Fibroblast of lung (primary cell): ENCODE measurements around the gene DOP1A. TPM values are rescaled to one million over a fixed set of nuclear protein-coding genes. Genes with fewer than 3 reads are reported as not detected.

Experiments used
- DNase-seq, 2 donors: peaks; one replicate each; pipeline versions ENCODE4 v3.0.0 to v3.0.0-alpha.2; 2010; ENCODE audit warnings: low read depth in 2 of 2
- H2AFZ ChIP-seq: 2 replicates; pipeline ENCODE4 v1.5.1; 2012; ENCODE audit warnings: low read length, control low read depth, inconsistent platforms
- H3K27ac ChIP-seq: 2 replicates; pipeline ENCODE4 v1.5.1; 2011; ENCODE audit warnings: low read length, control low read depth; ENCODE audit not compliant: insufficient read depth
- H3K27me3 ChIP-seq: 2 replicates; pipeline ENCODE4 v1.5.1; 2011; ENCODE audit warnings: mild to moderate bottlenecking, low read length; ENCODE audit not compliant: control insufficient read depth, insufficient read depth
- H3K36me3 ChIP-seq: 2 replicates; pipeline ENCODE4 v1.5.1; 2011; ENCODE audit warnings: low read length; ENCODE audit not compliant: control insufficient read depth, insufficient read depth
- H3K4me1 ChIP-seq: 2 replicates; pipeline ENCODE4 v1.5.1; 2011; ENCODE audit warnings: low read length; ENCODE audit not compliant: control insufficient read depth, insufficient read depth; ENCODE audit errors: extremely low read depth
- H3K4me2 ChIP-seq: 2 replicates; pipeline ENCODE4 v1.5.1; 2011; ENCODE audit warnings: low read length, control low read depth; ENCODE audit not compliant: insufficient read depth; ENCODE audit errors: extremely low read depth
- H3K4me3 ChIP-seq, 4 experiments: fragments of 200-600 bp in 1 of 4; sonication (generic) in 1 of 4; replicated peaks in 1 of 4; 2 replicates each; pipeline ENCODE4 v1.5.1; 2011 to 2016; ENCODE audit warnings: low read length in 4 of 4, low read depth in 3 of 4, mild to moderate bottlenecking in 3 of 4, control low read depth in 2 of 4, inconsistent platforms in 1 of 4, mixed read lengths in 1 of 4; ENCODE audit not compliant: insufficient read depth in 1 of 4; ENCODE audit errors: control extremely low read depth in 1 of 4
- H3K79me2 ChIP-seq: 2 replicates; pipeline ENCODE4 v1.5.1; 2012; ENCODE audit warnings: mild to moderate bottlenecking, low read length, inconsistent platforms; ENCODE audit not compliant: control insufficient read depth, insufficient read depth
- H3K9ac ChIP-seq: 2 replicates; pipeline ENCODE4 v1.5.1; 2011; ENCODE audit warnings: mild to moderate bottlenecking, low read length, control low read depth; ENCODE audit not compliant: insufficient read depth
- H3K9me3 ChIP-seq: 2 replicates; pipeline ENCODE4 v1.5.1; 2012; ENCODE audit warnings: low read depth, low read length; ENCODE audit not compliant: control insufficient read depth, insufficient read depth
- H4K20me1 ChIP-seq: 2 replicates; pipeline ENCODE4 v1.5.1; 2011; ENCODE audit warnings: low read length; ENCODE audit not compliant: control insufficient read depth, insufficient read depth; ENCODE audit errors: extremely low read depth
- EZH2 ChIP-seq: IDR thresholded peaks from 2 replicates; pipeline ENCODE4 v1.5.1; 2012; ENCODE audit warnings: low read length, control low read depth, mild to moderate bottlenecking; ENCODE audit errors: missing control alignments
- polyA plus RNA-seq, 2 donors: library from polyadenylated mRNA; depleted of rRNA in 1 of 2; stranded (reverse) in 1 of 2; unstranded in 1 of 2; fragments of >200 nt; gene quantifications; 2 replicates each; pipeline ENCODE4 v1.2.1, GENCODE V29; 2011 to 2012; ENCODE audit warnings: missing spikeins in 1 of 2
- total RNA-seq: library from RNA; depleted of rRNA; stranded (reverse); fragments of >200 nt; gene quantifications from 2 replicates; pipeline ENCODE4 v1.2.1, GENCODE V29; 2014
- TF ChIP-seq, protein P1 (sequence below), 2 donors: IDR thresholded peaks in 1 of 2; conservative IDR thresholded peaks in 1 of 2; 1 replicate in 1 of 2; 2 replicates in 1 of 2; pipeline ENCODE4 v1.5.1; 2011 to 2012; ENCODE audit warnings: low read length in 2 of 2, control low read depth in 1 of 2, inconsistent platforms in 1 of 2, low read depth in 1 of 2, mild to moderate bottlenecking in 1 of 2

Gene DOP1A
- total and polyA plus RNA-seq, 2 donors (not counting 1 experiment from before 2014, with no cell fraction given), result 13.2 to 33.7 TPM

DNA sequence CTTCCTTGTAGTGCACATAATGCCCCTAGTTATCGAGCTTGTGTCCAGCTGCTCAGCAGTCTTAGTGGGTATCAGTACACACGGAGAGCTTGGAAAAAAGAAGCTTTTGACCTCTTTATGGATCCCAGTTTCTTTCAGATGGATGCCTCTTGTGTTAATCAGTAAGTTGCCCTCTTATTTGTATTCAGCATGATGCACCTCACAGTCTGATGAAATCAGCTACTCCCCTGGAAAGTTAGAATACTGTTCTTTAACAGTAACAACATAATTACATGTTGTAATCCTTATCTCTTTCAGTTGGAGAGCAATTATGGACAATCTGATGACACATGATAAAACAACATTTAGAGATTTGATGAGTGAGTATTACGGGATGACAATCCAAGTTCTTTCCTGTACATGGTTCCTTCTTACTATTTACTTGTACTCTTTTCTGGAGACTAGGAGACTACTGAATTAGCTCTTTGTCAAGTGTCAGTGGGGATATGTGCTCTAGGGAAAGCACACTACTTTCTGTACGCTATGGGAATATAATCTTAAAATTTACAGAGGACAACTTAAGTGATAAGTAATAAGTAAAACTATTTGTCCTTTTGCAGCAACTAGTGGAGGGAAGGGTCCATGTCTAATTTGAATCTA lies 86.5 kb downstream of the DOP1A start:
- Histone ChIP-seq H3K27ac (no peak overlapping the region), H4K20me1 (no peaks in the 10 kb centered on the region), H3K9me3 (no peaks in the 10 kb centered on the region), H3K27me3 (no peaks in the 10 kb centered on the region), H3K9ac (no peak overlapping the region), H3K79me2 (no peaks in the 10 kb centered on the region), H3K4me3 (no peak overlapping the region), H3K36me3 (no peaks in the 10 kb centered on the region), H2AFZ (no peak overlapping the region), H3K4me1 (no peaks in the 10 kb centered on the region), H3K4me2 (no peak overlapping the region)
- peak in 1 of 2 donors; percentile 6 for DNase-seq
- TF ChIP-seq, protein P1, sequence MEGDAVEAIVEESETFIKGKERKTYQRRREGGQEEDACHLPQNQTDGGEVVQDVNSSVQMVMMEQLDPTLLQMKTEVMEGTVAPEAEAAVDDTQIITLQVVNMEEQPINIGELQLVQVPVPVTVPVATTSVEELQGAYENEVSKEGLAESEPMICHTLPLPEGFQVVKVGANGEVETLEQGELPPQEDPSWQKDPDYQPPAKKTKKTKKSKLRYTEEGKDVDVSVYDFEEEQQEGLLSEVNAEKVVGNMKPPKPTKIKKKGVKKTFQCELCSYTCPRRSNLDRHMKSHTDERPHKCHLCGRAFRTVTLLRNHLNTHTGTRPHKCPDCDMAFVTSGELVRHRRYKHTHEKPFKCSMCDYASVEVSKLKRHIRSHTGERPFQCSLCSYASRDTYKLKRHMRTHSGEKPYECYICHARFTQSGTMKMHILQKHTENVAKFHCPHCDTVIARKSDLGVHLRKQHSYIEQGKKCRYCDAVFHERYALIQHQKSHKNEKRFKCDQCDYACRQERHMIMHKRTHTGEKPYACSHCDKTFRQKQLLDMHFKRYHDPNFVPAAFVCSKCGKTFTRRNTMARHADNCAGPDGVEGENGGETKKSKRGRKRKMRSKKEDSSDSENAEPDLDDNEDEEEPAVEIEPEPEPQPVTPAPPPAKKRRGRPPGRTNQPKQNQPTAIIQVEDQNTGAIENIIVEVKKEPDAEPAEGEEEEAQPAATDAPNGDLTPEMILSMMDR (conservative IDR thresholded peaks at IDR 0.05 in 1 of 2, IDR thresholded peaks at IDR 0.05 in 1 of 2; ENCODE audit: low read depth in 1 of 2, low read length in 2 of 2), result no peak
- TF ChIP-seq EZH2, result no peak

DNA sequence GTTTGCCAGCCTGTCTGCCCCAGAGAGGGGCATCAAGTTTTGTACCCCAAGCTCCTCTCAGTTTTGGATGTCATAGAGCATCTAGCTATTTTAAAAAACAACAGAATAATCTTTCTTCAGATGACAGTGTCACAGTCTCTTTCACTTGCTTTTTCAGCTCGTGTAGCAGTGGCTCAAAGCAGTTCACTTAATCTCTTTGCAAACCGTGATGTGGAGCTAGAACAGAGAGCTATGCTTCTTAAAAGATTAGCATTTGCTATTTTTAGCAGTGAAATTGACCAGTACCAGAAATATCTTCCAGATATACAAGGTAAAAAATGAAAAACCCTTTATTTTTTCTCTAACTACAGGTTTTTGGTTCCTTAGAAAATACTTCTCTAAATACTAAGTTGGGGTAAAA lies 88.3 kb downstream of the DOP1A start:
- Histone ChIP-seq H3K4me3 (no peak overlapping the region), H3K4me1 (no peaks in the 10 kb centered on the region)

DNA sequence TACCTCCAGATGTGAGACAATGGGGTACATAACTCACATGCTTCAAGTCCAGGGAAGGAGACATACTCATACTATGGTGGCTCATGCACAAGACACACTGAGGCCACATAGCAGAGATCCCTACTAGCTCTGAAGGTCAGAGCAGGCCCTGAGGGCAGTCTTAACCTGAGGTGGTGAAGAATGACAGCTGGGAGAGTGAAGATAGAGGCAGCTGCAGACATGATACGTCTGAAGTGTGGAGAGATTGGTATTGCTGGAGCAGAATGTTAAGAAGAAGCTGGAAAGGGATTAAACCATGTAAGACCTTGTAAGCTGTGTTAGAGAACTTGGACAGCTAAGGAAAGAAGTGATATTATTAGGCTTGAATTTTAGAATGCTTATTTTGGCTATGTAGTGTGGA lies 92.7 kb downstream of the DOP1A start:
- TF ChIP-seq, protein P1 (conservative IDR thresholded peaks at IDR 0.05 in 1 of 2, IDR thresholded peaks at IDR 0.05 in 1 of 2; ENCODE audit: low read depth in 1 of 2, low read length in 2 of 2), result no peak
- no peak for TF ChIP-seq EZH2
- no peaks in the 10 kb centered on the region for H3K27me3 ChIP-seq
- no peak overlapping the region for H2AFZ ChIP-seq
- H3K36me3 ChIP-seq, result no peaks in the 10 kb centered on the region
- no peaks in the 10 kb centered on the region for H3K79me2 ChIP-seq
- H3K9ac ChIP-seq, result no peak overlapping the region
- no peak overlapping the region for H3K27ac ChIP-seq
- no peak for DNase-seq
- no peak overlapping the region for H3K4me3 ChIP-seq
- H4K20me1 ChIP-seq, result no peaks in the 10 kb centered on the region
- no peaks in the 10 kb centered on the region for H3K9me3 ChIP-seq
- H3K4me1 ChIP-seq, result no peaks in the 10 kb centered on the region
- H3K4me2 ChIP-seq, result no peak overlapping the region

More for the DNA sequence above, 88.3 kb downstream of the DOP1A start:
- Histone ChIP-seq H3K27ac (no peak overlapping the region), H2AFZ (no peak overlapping the region), H3K36me3 (no peaks in the 10 kb centered on the region), H4K20me1 (no peaks in the 10 kb centered on the region), H3K4me2 (no peak overlapping the region), H3K9ac (no peak overlapping the region), H3K9me3 (no peaks in the 10 kb centered on the region), H3K79me2 (no peaks in the 10 kb centered on the region), H3K27me3 (no peaks in the 10 kb centered on the region)
- TF ChIP-seq, protein P1 (conservative IDR thresholded peaks at IDR 0.05 in 1 of 2, IDR thresholded peaks at IDR 0.05 in 1 of 2; ENCODE audit: low read depth in 1 of 2, low read length in 2 of 2), result no peak
- TF ChIP-seq EZH2, result no peak
- DNase-seq, result no peak
